ENCODE results near the gene TMEM63C. TPM values are rescaled to one million over a fixed set of nuclear protein-coding genes. Genes with fewer than 3 reads are reported as not detected.

The TMEM63C gene, protein sequence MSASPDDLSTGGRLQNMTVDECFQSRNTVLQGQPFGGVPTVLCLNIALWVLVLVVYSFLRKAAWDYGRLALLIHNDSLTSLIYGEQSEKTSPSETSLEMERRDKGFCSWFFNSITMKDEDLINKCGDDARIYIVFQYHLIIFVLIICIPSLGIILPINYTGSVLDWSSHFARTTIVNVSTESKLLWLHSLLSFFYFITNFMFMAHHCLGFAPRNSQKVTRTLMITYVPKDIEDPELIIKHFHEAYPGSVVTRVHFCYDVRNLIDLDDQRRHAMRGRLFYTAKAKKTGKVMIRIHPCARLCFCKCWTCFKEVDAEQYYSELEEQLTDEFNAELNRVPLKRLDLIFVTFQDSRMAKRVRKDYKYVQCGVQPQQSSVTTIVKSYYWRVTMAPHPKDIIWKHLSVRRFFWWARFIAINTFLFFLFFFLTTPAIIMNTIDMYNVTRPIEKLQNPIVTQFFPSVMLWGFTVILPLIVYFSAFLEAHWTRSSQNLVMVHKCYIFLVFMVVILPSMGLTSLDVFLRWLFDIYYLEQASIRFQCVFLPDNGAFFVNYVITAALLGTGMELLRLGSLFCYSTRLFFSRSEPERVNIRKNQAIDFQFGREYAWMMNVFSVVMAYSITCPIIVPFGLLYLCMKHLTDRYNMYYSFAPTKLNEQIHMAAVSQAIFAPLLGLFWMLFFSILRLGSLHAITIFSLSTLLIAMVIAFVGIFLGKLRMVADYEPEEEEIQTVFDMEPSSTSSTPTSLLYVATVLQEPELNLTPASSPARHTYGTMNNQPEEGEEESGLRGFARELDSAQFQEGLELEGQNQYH
- total RNA-seq (ENCODE audit: low replicate concordance) = 4.6 and 5.5 TPM in 2 replicates
- long read RNA-seq = 0 reads

DNA sequence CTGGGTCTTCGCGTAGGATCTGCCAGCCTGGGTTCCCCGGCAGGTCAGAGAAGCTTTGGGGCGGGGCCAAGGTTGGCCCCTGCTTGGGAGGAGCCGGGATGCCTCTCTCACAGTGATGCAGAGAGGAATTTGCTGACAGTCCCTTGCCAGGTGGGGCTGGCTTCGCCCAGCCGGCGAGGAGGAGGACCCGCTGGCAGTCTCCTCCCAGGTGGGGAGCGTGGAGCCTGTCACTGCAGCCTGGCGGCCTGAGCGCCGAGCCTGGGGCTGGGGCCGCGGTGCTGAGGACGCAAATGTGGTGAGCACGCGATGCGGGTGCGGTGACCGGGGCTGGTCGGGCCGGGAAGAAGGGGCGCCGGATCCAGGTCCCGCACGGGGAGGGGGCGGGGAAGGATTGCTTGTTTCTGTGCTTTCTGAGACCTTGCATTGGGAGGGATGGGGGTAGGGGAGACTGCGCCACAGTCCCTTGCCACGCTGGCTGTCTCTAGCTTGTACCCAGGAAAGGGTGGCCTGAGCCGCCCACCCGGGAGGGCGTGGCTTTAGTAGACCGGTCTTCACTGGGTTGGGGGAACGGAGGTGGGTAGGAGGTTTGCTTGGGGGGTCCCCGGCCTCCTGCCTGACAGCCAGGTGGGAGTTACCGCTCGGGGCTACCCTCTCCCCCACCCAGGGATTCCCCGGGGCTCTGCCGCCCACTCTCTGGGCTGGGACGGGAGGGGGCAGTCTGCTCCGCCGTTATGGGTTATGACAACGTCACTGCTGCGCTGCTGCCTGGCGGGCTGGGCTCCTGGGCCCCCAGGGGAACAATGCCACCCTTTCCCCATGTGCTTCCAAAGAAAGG is at the start of gene TMEM63C:
TSS of gene TMEM63C (plus strand) at position 196 of the 835 bp plus-strand sequence. CDS start 37,016 bp downstream, outside the sequence.
- H3K4me3 Mint-ChIP-seq = peak within 1 kb of the TSS; percentile 80
- peak; percentile 81 for DNase-seq (ENCODE audit: extremely low spot score, unreplicated experiment)
- TF ChIP-seq, protein P1, sequence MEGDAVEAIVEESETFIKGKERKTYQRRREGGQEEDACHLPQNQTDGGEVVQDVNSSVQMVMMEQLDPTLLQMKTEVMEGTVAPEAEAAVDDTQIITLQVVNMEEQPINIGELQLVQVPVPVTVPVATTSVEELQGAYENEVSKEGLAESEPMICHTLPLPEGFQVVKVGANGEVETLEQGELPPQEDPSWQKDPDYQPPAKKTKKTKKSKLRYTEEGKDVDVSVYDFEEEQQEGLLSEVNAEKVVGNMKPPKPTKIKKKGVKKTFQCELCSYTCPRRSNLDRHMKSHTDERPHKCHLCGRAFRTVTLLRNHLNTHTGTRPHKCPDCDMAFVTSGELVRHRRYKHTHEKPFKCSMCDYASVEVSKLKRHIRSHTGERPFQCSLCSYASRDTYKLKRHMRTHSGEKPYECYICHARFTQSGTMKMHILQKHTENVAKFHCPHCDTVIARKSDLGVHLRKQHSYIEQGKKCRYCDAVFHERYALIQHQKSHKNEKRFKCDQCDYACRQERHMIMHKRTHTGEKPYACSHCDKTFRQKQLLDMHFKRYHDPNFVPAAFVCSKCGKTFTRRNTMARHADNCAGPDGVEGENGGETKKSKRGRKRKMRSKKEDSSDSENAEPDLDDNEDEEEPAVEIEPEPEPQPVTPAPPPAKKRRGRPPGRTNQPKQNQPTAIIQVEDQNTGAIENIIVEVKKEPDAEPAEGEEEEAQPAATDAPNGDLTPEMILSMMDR (conservative IDR thresholded peaks at IDR 0.05) = no peak
- H3K27me3 Mint-ChIP-seq = peaks cover 41% of the 10 kb centered on the region
- no peaks in the 10 kb centered on the region for H3K36me3 Mint-ChIP-seq
- no peaks in the 10 kb centered on the region for H3K4me1 Mint-ChIP-seq (ENCODE audit: unreplicated experiment)
- peak within 1 kb of the TSS; percentile 56 for H3K27ac Mint-ChIP-seq
- no peaks in the 10 kb centered on the region for H3K9me3 Mint-ChIP-seq

DNA sequence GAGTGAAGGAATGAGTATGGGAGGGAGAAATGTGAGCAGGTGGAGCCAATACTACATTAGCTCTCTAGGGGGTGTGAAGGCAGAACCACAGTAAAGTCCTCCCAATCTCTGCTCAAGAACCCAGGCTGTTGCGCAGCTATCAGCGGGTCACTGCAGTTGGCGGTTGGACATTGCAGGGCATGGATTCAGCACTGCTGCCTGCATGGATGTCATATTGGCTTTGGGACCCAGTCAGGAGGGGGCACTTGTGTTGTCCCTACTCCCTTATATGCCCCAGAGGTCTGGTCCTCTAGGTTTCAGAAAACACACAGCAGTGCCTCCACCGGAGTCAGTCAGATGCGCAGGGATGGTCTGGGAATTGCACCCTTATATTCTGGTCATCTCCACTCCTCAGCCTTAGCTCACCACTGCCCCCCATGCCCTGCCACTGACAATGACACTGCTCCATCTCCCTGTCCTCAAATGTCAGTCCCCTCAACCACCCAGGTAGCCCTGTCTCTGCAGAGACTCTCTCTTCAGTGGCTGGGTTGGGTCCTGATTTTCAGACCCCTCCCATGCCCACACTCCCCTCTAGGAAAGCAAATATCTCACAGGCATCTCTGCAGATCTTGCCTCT is 49.6 kb upstream of the TMEM63C start:
- Mint-ChIP-seq H3K36me3 (no peaks in the 10 kb centered on the region), H3K4me3 (no peak overlapping the region), H3K9me3 (peaks cover 4% of the 10 kb centered on the region), H3K4me1 (ENCODE audit: unreplicated experiment) (peaks cover 4% of the 10 kb centered on the region), H3K27me3 (peaks cover 97% of the 10 kb centered on the region), H3K27ac (no peak overlapping the region)
- TF ChIP-seq, protein P1 (conservative IDR thresholded peaks at IDR 0.05) = no peak
- no peak for DNase-seq (ENCODE audit: extremely low spot score, unreplicated experiment)

DNA sequence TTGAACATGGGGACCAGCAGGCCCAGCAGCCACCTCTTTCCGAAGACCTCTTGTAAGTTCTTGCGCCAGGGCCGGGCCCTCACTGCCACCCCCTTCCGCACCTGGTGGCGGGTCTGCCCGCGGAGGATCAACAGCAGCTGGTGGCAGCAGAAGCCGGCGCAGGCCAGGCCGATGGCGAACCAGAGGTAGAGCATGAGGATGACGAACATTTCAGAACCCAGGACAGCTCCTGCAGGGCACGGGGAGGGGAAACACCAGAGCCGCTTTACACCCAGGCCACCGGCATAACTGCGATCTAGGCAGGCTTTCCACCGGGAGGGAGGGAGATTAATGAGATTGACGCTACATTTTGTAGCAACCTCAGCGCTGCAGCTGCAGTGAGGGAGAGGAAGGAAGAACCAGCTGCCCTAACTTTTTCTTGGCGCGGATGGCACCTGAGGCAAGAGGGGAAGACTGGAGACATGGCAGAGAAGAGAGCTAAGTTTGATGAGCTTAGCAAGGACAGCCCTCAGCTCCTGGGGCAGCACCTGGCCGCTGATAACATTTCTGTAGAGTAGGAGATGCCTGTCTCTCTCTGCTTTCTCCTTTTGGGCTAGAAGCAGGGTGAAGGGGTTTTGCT is 47.8 kb upstream of the TMEM63C start:
- Mint-ChIP-seq H3K4me1 (ENCODE audit: unreplicated experiment) (peaks cover 8% of the 10 kb centered on the region), H3K9me3 (peaks cover 4% of the 10 kb centered on the region), H3K4me3 (no peak overlapping the region), H3K36me3 (no peaks in the 10 kb centered on the region), H3K27me3 (peaks cover 97% of the 10 kb centered on the region), H3K27ac (no peak overlapping the region)
- TF ChIP-seq, protein P1 (conservative IDR thresholded peaks at IDR 0.05) = no peak
- DNase-seq (ENCODE audit: extremely low spot score, unreplicated experiment) = peak; percentile 84

DNA sequence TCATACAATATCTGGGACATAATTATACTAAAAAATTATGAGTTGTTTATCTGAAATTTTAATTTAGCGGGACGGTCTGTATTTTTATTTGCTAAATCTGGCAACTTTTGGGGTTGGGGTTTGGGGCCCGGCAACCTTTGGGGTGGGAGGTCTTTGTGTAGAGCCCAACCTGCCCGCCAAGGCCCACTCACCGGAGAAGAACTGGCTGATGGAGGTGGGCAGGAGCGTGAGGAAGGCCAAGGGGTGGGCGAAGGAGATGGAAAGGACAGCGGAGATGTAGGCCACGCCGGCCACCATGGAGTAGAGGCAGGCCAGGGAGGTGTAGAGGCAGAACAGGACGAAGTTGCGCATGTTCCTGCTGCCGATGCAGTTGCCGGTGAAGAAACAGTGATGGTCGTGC is 42.6 kb upstream of the TMEM63C start:
- Mint-ChIP-seq H3K36me3 (no peaks in the 10 kb centered on the region), H3K27ac (no peak overlapping the region), H3K27me3 (peaks cover 90% of the 10 kb centered on the region), H3K4me1 (ENCODE audit: unreplicated experiment) (peaks cover 9% of the 10 kb centered on the region), H3K9me3 (peaks cover 1% of the 10 kb centered on the region), H3K4me3 (peak overlapping the region; percentile 87)
- no peak for DNase-seq (ENCODE audit: extremely low spot score, unreplicated experiment)
- TF ChIP-seq, protein P1 (conservative IDR thresholded peaks at IDR 0.05) = no peak

All from type B pancreatic cell (in vitro differentiated cells).